CD8-positive, alpha-beta memory T cell (primary cell): ENCODE results near the gene LGALS9B. TPM values are rescaled to one million over a fixed set of nuclear protein-coding genes. Genes with fewer than 3 reads are reported as not detected.
"Not testable (repeated sequence)": the region's sequence is repeated elsewhere in the genome, so short reads cannot be mapped to it uniquely, and the experiment has no call there.

Experiments
- CTCF ChIA-PET: fragments of 350-600 bp; sonication (Branson Sonifier 250); formaldehyde crosslinking; loops from one replicate; lab custom pipeline; 2021; ENCODE audit warnings: antibody characterized with exemption; lab: Charles Lee
- POLR2A ChIA-PET: fragments of 350-600 bp; sonication (Branson Sonifier 250); formaldehyde crosslinking; loops from one replicate; lab custom pipeline; 2021; ENCODE audit warnings: antibody characterized with exemption; lab: Charles Lee
- DNase-seq, 5 donors: peaks; one replicate each; pipeline versions ENCODE4 v3.0.0 to v3.0.0-alpha.2; 2020 to 2022; ENCODE audit warnings: mixed read lengths in 1 of 5
- H3K27ac ChIP-seq: one replicate; pipeline ENCODE4 v1.7.0; 2013; ENCODE audit warnings: low read depth, mild to moderate bottlenecking, low read length, moderate library complexity
- H3K27me3 ChIP-seq: 2 replicates; pipeline ENCODE4 v1.7.0; 2013; ENCODE audit warnings: low read length, mild to moderate bottlenecking; ENCODE audit not compliant: insufficient read depth, poor library complexity, severe bottlenecking
- H3K36me3 ChIP-seq: 2 replicates; pipeline ENCODE4 v1.7.0; 2013; ENCODE audit warnings: mild to moderate bottlenecking, low read length, moderate library complexity; ENCODE audit not compliant: insufficient read depth
- H3K4me1 ChIP-seq: 2 replicates; pipeline ENCODE4 v1.7.0; 2013; ENCODE audit warnings: mild to moderate bottlenecking, low read length, moderate library complexity; ENCODE audit not compliant: insufficient read depth
- H3K4me3 ChIP-seq: 2 replicates; pipeline ENCODE4 v1.7.0; 2013; ENCODE audit warnings: mild to moderate bottlenecking, low read length
- H3K9me3 ChIP-seq: 2 replicates; pipeline ENCODE4 v1.7.0; 2013; ENCODE audit warnings: mild to moderate bottlenecking, low read length
- H3K27ac Mint-ChIP-seq, 8 donors: one replicate each; pipeline ENCODE4 v1.8.0; 2020 to 2021; ENCODE audit warnings: mixed read lengths in 8 of 8, mild to moderate bottlenecking in 6 of 8, inconsistent platforms in 3 of 8, moderate library complexity in 3 of 8
- H3K27me3 Mint-ChIP-seq, 2 donors: one replicate each; pipeline ENCODE4 v1.8.0; 2020 to 2021; ENCODE audit warnings: mixed read lengths in 2 of 2, mild to moderate bottlenecking in 1 of 2, moderate library complexity in 1 of 2
- H3K36me3 Mint-ChIP-seq, 3 donors: one replicate each; pipeline ENCODE4 v1.8.0; 2020 to 2021; ENCODE audit warnings: mixed read lengths in 3 of 3, inconsistent platforms in 1 of 3, mild to moderate bottlenecking in 1 of 3
- H3K4me1 Mint-ChIP-seq, 3 donors: one replicate each; pipeline ENCODE4 v1.8.0; 2020 to 2021; ENCODE audit warnings: mixed read lengths in 3 of 3, inconsistent platforms in 1 of 3, mild to moderate bottlenecking in 1 of 3
- H3K4me3 Mint-ChIP-seq, 7 donors: one replicate each; pipeline ENCODE4 v1.8.0; 2020 to 2021; ENCODE audit warnings: mixed read lengths in 7 of 7, mild to moderate bottlenecking in 6 of 7, moderate library complexity in 4 of 7, inconsistent platforms in 2 of 7
- H3K9me3 Mint-ChIP-seq, 5 donors: one replicate each; pipeline ENCODE4 v1.8.0; 2020 to 2022; ENCODE audit warnings: mixed read lengths in 5 of 5, mild to moderate bottlenecking in 3 of 5, moderate library complexity in 2 of 5, inconsistent platforms in 1 of 5
- polyA plus RNA-seq: library from polyadenylated mRNA; unstranded; fragments of 300-500 nt; fragmentation: Illumina TruSeq; gene quantifications from one replicate; pipeline ENCODE4 v1.2.3, GENCODE V29; 2021
- total RNA-seq, 2 experiments: library from RNA; stranded (reverse); gene quantifications; one replicate each; pipeline ENCODE4 v1.2.3, GENCODE V29; 2021

The LGALS9B gene
- total and polyA plus RNA-seq, 3 experiments from 2014 or later = not detected

- H3K4me3 ChIP-seq, H3K36me3 Mint-ChIP-seq, H3K36me3 ChIP-seq, H3K4me3 Mint-ChIP-seq, POLR2A ChIA-PET, H3K9me3 ChIP-seq, H3K27ac ChIP-seq, CTCF ChIA-PET, H3K4me1 ChIP-seq, H3K27ac Mint-ChIP-seq, DNase-seq, H3K27me3 ChIP-seq, H3K4me1 Mint-ChIP-seq, H3K9me3 Mint-ChIP-seq, H3K27me3 Mint-ChIP-seq: not testable (repeated sequence)
These were observed 33.0 kb upstream of the LGALS9B start for GRCh38 chr17:20500346-20500745.

- H3K27me3 ChIP-seq, H3K9me3 ChIP-seq, H3K4me1 Mint-ChIP-seq, H3K4me3 ChIP-seq, H3K27ac Mint-ChIP-seq, CTCF ChIA-PET, H3K4me3 Mint-ChIP-seq, H3K4me1 ChIP-seq, H3K27ac ChIP-seq, H3K36me3 Mint-ChIP-seq, DNase-seq, POLR2A ChIA-PET, H3K27me3 Mint-ChIP-seq, H3K9me3 Mint-ChIP-seq, H3K36me3 ChIP-seq: not testable (repeated sequence)
These were observed 28.1 kb upstream of the LGALS9B start for GRCh38 chr17:20495420-20495819.

DNA sequence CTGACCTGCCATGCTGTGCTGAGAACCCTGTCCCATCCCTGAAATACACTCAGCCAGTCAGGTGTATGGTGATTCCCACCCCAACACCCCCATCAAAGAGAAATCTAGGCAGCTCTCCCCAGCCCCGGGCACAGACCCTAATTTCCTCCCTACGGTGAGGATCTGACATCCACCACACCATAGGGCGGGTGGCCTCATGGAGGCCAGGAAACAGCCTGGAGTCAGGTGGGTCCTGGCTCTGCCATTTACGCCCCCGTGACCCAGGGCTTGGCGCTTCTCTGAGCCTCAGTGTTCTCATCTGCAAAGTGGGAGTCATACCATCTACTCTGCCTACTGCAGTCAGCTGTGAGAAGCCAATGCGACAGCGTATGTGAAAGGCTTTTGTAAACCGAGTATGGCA is 27.4 kb upstream of the LGALS9B start:
- H3K27ac ChIP-seq, H3K4me3 ChIP-seq, POLR2A ChIA-PET, H3K9me3 Mint-ChIP-seq, H3K4me3 Mint-ChIP-seq, H3K36me3 Mint-ChIP-seq, H3K36me3 ChIP-seq, H3K4me1 ChIP-seq, H3K27ac Mint-ChIP-seq, CTCF ChIA-PET, H3K27me3 ChIP-seq, H3K27me3 Mint-ChIP-seq, H3K9me3 ChIP-seq, H3K4me1 Mint-ChIP-seq, DNase-seq: not testable (repeated sequence)

DNA sequence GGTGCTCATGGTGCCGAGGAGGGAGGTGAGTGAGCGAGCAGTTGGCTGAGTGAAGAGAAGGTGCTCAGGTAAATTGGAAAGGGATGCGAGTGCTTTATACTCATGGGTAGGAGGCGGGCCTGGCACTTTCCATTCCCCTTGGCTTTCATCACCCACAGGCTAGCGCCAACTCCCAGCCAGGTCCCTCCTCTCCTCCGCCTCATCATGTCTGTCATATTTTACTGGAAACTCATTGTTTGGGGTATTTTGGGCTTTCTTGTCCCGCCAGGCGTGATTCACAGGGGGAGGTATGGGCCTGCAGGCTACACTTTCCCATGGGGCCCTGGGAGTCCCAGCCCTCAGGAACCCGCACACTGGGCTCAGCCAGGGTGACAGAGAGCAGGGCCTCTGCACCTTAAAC is 26.8 kb upstream of the LGALS9B start:
- H3K4me3 Mint-ChIP-seq, POLR2A ChIA-PET, H3K27me3 ChIP-seq, H3K9me3 Mint-ChIP-seq, H3K36me3 ChIP-seq, H3K36me3 Mint-ChIP-seq, H3K27ac ChIP-seq, CTCF ChIA-PET, H3K27me3 Mint-ChIP-seq, H3K27ac Mint-ChIP-seq, H3K9me3 ChIP-seq, H3K4me1 ChIP-seq, DNase-seq, H3K4me3 ChIP-seq, H3K4me1 Mint-ChIP-seq: not testable (repeated sequence)

DNA sequence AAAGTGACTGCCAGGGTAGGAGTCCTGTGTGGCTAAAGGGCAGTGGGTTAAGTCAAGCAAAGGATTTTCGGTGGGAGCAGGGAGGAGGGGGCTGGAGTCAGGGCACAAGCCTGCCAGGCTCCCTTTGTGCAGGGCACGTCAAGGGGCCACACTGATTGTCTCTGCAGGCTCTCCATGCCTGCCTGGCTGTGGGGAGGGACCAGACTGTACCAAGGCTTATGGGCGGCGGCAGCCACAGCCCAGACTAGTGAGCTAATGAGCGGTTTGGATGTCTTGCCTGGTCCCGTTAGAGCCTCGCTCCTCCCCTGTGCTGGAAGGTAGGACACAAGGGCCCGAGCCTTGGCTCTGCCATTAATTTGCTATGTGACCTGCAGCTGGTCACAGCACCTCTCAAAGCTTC is 25.6 kb upstream of the LGALS9B start:
- H3K4me3 ChIP-seq, H3K27me3 ChIP-seq, H3K4me1 ChIP-seq, H3K9me3 ChIP-seq, CTCF ChIA-PET, H3K4me3 Mint-ChIP-seq, H3K36me3 Mint-ChIP-seq, DNase-seq, POLR2A ChIA-PET, H3K27ac ChIP-seq, H3K27me3 Mint-ChIP-seq, H3K9me3 Mint-ChIP-seq, H3K4me1 Mint-ChIP-seq, H3K27ac Mint-ChIP-seq, H3K36me3 ChIP-seq: not testable (repeated sequence)

- H3K4me1 Mint-ChIP-seq, H3K36me3 Mint-ChIP-seq, H3K27ac Mint-ChIP-seq, DNase-seq, H3K36me3 ChIP-seq, H3K27me3 ChIP-seq, POLR2A ChIA-PET, H3K4me3 ChIP-seq, H3K4me1 ChIP-seq, CTCF ChIA-PET, H3K27me3 Mint-ChIP-seq, H3K9me3 ChIP-seq, H3K9me3 Mint-ChIP-seq, H3K4me3 Mint-ChIP-seq, H3K27ac ChIP-seq: not testable (repeated sequence)
These were observed 24.8 kb upstream of the LGALS9B start for GRCh38 chr17:20492099-20492498.

DNA sequence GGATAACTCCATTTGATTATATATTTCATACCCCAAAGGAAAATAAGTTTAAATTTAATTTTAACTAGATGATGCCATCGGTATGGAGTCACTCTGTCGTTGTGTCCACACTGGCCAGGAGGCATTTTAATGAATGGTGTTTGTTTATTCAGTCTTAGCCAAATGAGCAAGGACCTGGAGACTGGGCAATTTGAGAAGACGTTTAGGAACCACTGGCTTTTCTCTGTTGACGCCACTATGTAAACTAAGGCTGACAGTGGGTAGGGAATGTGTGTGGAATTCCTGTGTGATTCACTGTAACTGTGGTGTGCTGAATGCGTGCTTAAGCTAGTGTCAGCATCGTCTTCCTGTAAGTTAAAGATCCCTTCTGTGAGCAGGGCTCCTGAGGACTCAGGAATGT is 17.6 kb upstream of the LGALS9B start:
- POLR2A ChIA-PET, H3K4me3 Mint-ChIP-seq, H3K9me3 ChIP-seq, H3K27ac Mint-ChIP-seq, H3K4me3 ChIP-seq, H3K36me3 Mint-ChIP-seq, H3K27ac ChIP-seq, CTCF ChIA-PET, H3K9me3 Mint-ChIP-seq, H3K4me1 ChIP-seq, H3K4me1 Mint-ChIP-seq, H3K27me3 ChIP-seq, DNase-seq, H3K27me3 Mint-ChIP-seq, H3K36me3 ChIP-seq: not testable (repeated sequence)

DNA sequence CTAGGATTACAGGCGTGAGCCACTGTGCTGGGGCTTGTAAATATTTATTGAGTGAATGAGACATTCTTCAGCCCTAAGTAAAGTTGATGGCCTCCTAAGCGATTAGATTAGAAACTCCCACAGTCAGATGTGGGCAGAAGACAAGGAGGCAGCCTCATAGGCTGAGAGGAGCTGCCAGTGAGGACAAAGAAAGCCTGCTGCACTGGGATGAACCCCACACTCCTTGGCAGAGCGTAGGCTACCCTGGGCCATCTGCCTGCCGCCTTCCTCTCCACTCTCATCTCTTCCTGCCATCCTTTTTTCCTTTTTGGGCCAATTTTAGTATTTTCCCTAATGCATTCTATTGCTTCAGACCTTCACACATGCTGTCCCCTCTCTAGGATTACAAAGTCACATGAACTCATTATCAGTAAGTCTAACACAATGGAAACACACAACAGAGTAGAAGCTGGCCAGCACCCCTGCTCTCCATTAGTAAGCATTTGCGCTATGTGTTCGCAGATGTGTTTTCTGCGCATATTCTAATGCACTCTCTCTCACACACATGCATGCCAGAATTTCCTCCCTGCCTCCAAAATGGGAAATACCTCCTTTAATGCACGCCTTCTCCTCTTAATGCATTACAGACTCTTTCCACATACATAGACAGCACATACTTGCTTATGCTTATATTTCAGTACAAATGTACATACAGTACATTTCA is 12.7 kb upstream of the LGALS9B start:
- H3K4me1 ChIP-seq, DNase-seq, H3K4me1 Mint-ChIP-seq, POLR2A ChIA-PET, H3K27me3 Mint-ChIP-seq, H3K27ac Mint-ChIP-seq, H3K9me3 ChIP-seq, H3K9me3 Mint-ChIP-seq, H3K27ac ChIP-seq, H3K27me3 ChIP-seq, CTCF ChIA-PET, H3K36me3 ChIP-seq, H3K4me3 Mint-ChIP-seq, H3K36me3 Mint-ChIP-seq, H3K4me3 ChIP-seq: not testable (repeated sequence)
